B cell (primary cell): Measurements from ENCODE around the gene CKM. TPM values are rescaled to one million over a fixed set of nuclear protein-coding genes. Genes with fewer than 3 reads are reported as not detected.

Source experiments
- ATAC-seq: fragments of 200-7000 bp; cut with Tn5 transposase; one replicate; pipeline ENCODE4 v1.10.0; 2021; ENCODE audit warnings: low read depth, mild to moderate bottlenecking, moderate number of reproducible peaks, moderate library complexity
- CTCF ChIA-PET: fragments of 350-600 bp; sonication (Branson Sonifier 250); formaldehyde crosslinking; loops from one replicate; lab custom pipeline; 2021; ENCODE audit warnings: antibody characterized with exemption, inconsistent platforms; lab: Charles Lee
- POLR2A ChIA-PET: fragments of 350-600 bp; sonication (Branson Sonifier 250); formaldehyde crosslinking; loops from one replicate; lab custom pipeline; 2021; ENCODE audit warnings: antibody characterized with exemption; lab: Charles Lee
- DNase-seq: peaks from one replicate; pipeline ENCODE4 v3.0.0; 2013
- H2AFZ ChIP-seq: 2 replicates; pipeline ENCODE4 v1.6.1; 2012; ENCODE audit warnings: mild to moderate bottlenecking, low read depth, low read length; ENCODE audit not compliant: insufficient read depth, poor library complexity, severe bottlenecking
- H3K27ac ChIP-seq, 2 donors: 1 replicate in 1 of 2; 2 replicates in 1 of 2; pipeline ENCODE4 v1.5.1; 2012 to 2013; ENCODE audit warnings: low read length in 2 of 2, mild to moderate bottlenecking in 2 of 2, moderate library complexity in 1 of 2
- H3K27me3 ChIP-seq, 4 experiments: fragments of 200-600 bp in 1 of 4; sonication (generic) in 1 of 4; replicated peaks in 1 of 4; 1 replicate in 2 of 4; 2 replicates in 2 of 4; pipeline versions ENCODE4 v1.6.1 to v1.7.0; 2013 to 2016; ENCODE audit warnings: low read length in 3 of 4, mild to moderate bottlenecking in 2 of 4, mixed read lengths in 1 of 4, moderate library complexity in 1 of 4; ENCODE audit not compliant: insufficient read depth in 4 of 4, control insufficient read depth in 3 of 4; ENCODE audit errors: control extremely low read depth in 1 of 4
- H3K36me3 ChIP-seq, 2 experiments: replicated peaks in 1 of 2; 1 replicate in 1 of 2; 2 replicates in 1 of 2; pipeline versions ENCODE4 v1.6.1 to v1.7.1; 2013; ENCODE audit warnings: low read length in 1 of 2; ENCODE audit not compliant: insufficient read depth in 2 of 2, control insufficient read depth in 1 of 2; ENCODE audit errors: control extremely low read depth in 1 of 2, extremely low read depth in 1 of 2
- H3K4me1 ChIP-seq, 2 donors: fragments of 200-600 bp in 1 of 2; sonication (generic) in 1 of 2; 1 replicate in 1 of 2; 2 replicates in 1 of 2; pipeline versions ENCODE4 v1.5.1 to v1.6.1; 2013 to 2017; ENCODE audit warnings: low read length in 2 of 2; ENCODE audit not compliant: control insufficient read depth in 2 of 2, insufficient read depth in 2 of 2
- H3K4me2 ChIP-seq: replicated peaks from 2 replicates; pipeline ENCODE3; 2012; ENCODE audit warnings: mild to moderate bottlenecking, low read depth, low read length; ENCODE audit not compliant: poor library complexity, severe bottlenecking
- H3K4me3 ChIP-seq, 5 experiments: fragments of 200-600 bp in 1 of 5; sonication (generic) in 1 of 5; 1 replicate in 3 of 5; 2 replicates in 2 of 5; pipeline versions ENCODE4 v1.5.1 to v1.7.0; 2011 to 2016; ENCODE audit warnings: low read length in 4 of 5, mild to moderate bottlenecking in 4 of 5, low read depth in 2 of 5, control low read depth in 1 of 5, moderate library complexity in 1 of 5; ENCODE audit not compliant: insufficient read depth in 1 of 5; ENCODE audit errors: control extremely low read depth in 1 of 5, extremely low read depth in 1 of 5
- H3K79me2 ChIP-seq: fragments of 200-600 bp; sonication (generic); one replicate; pipeline ENCODE4 v1.6.0; 2016; ENCODE audit warnings: low read length; ENCODE audit not compliant: control insufficient read depth, insufficient read depth
- H3K9ac ChIP-seq: fragments of 200-600 bp; sonication (generic); 2 replicates; pipeline ENCODE4 v1.6.1; 2017; ENCODE audit warnings: mild to moderate bottlenecking, low read length, moderate library complexity
- H3K9me3 ChIP-seq, 3 donors: one replicate each; pipeline versions ENCODE4 v1.6.1 to v1.7.1; 2013; ENCODE audit warnings: low read length in 2 of 3; ENCODE audit not compliant: control insufficient read depth in 2 of 3, insufficient read depth in 1 of 3; ENCODE audit errors: control extremely low read depth in 1 of 3
- H4K20me1 ChIP-seq: 2 replicates; pipeline ENCODE4 v1.6.0; 2012; ENCODE audit warnings: mild to moderate bottlenecking, low read length; ENCODE audit not compliant: insufficient read depth, control insufficient read depth, poor library complexity, severe bottlenecking
- H3K27ac Mint-ChIP-seq: one replicate; pipeline ENCODE4 v1.8.0; 2021; ENCODE audit warnings: mixed read lengths
- H3K27me3 Mint-ChIP-seq: one replicate; pipeline ENCODE4 v1.8.0; 2021; ENCODE audit warnings: mixed read lengths
- H3K4me1 Mint-ChIP-seq: one replicate; pipeline ENCODE4 v1.8.0; 2021; ENCODE audit warnings: mixed read lengths
- H3K4me3 Mint-ChIP-seq: one replicate; pipeline ENCODE4 v1.8.0; 2021; ENCODE audit warnings: mixed read lengths
- H3K9me3 Mint-ChIP-seq: one replicate; pipeline ENCODE4 v1.8.0; 2022; ENCODE audit warnings: mixed read lengths; ENCODE audit not compliant: insufficient read depth
- CTCF ChIP-seq: fragments of 200-600 bp; IDR thresholded peaks from one replicate; pipeline ENCODE4 v1.8.0; 2022; ENCODE audit warnings: antibody characterized with exemption, mild to moderate bottlenecking
- EZH2 ChIP-seq: IDR thresholded peaks from 2 replicates; pipeline ENCODE4 v1.6.1; 2012; ENCODE audit warnings: borderline replicate concordance, low read depth, mild to moderate bottlenecking, moderate library complexity, low read length; ENCODE audit not compliant: insufficient read depth, poor library complexity, severe bottlenecking
- WGBS: methylation state at CpG from one replicate; pipeline ENCODE4 v1.1.5; 2013; ENCODE audit warnings: missing lambda C conversion rate; ENCODE audit not compliant: insufficient coverage; 5-methylcytosine and 5-hydroxymethylcytosine counted together
- intact Hi-C: fragments of 100-400 bp; cut with micrococcal nuclease; formaldehyde crosslinking; loops from one replicate; pipeline ENCODE4 v1.10.0; 2022
- polyA plus RNA-seq: library from polyadenylated mRNA; depleted of rRNA; stranded (reverse); fragments of >200 nt; gene quantifications from 2 replicates; pipeline ENCODE4 v1.2.3, GENCODE V29; 2012
- total RNA-seq, 2 donors: library from RNA; stranded (reverse); fragments of 120-200 nt in 1 of 2; gene quantifications; 1 replicate in 1 of 2; 2 replicates in 1 of 2; pipeline versions ENCODE4 v1.2.3 to v1.2.4, GENCODE V29; 2013 to 2022

The CKM gene
- total and polyA plus RNA-seq, 2 donors (not counting 1 experiment from before 2014, with no cell fraction given), result not detected

GRCh38 chr19:45352914-45353796 is 30.5 kb upstream of the CKM start:
- Mint-ChIP-seq H3K4me1 (no peaks in the 10 kb centered on the region), H3K9me3 (no peaks in the 10 kb centered on the region), H3K27me3 (no peaks in the 10 kb centered on the region), H3K27ac (no peak overlapping the region), H3K4me3 (no peak overlapping the region)
- ChIA-PET CTCF (no interaction called here), POLR2A (no interaction called here)
- H4K20me1 ChIP-seq, result no peaks in the 10 kb centered on the region
- no peak overlapping the region for H2AFZ ChIP-seq
- H3K4me2 ChIP-seq, result no peak overlapping the region
- no peaks in the 10 kb centered on the region for H3K27me3 ChIP-seq
- ATAC-seq (no peak), DNase-seq (no peak)
- no peaks in the 10 kb centered on the region for H3K9me3 ChIP-seq
- no peak overlapping the region for H3K27ac ChIP-seq
- no peak overlapping the region for H3K9ac ChIP-seq
- no peaks in the 10 kb centered on the region for H3K79me2 ChIP-seq
- H3K36me3 ChIP-seq, result peaks cover 1 to 5% of the 10 kb centered on the region in 2 experiments
- no peak overlapping the region for H3K4me3 ChIP-seq
- WGBS, result 97% methylated on average over 17 of the region's 20 CpGs
- no peak for TF ChIP-seq EZH2
- TF ChIP-seq CTCF, result no peak
- H3K4me1 ChIP-seq, result no peaks in the 10 kb centered on the region
- intact Hi-C loops, result no loop called here

DNA sequence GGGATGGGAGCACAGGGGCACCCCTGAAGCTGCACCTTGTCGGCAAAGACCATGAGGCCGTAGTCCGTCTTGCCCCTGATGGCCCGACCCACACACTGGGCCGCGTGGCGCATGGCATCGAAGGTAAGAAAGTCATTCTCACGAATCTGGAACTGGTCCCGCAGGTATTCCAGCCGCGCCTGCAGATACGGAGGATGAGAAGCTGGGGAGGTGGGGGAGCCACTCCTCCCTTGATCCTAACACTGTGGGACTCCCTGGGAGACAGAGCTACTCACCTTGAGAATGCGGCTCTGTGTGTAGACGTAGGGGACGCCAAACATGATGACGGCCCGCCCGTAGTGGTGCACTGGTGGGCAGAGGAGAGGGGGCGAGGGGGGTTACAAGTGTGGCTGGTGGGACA is 29.8 kb upstream of the CKM start:
- no peaks in the 10 kb centered on the region for H3K4me1 Mint-ChIP-seq
- ChIA-PET CTCF (no interaction called here), POLR2A (no interaction called here)
- Histone ChIP-seq H3K9ac (no peak overlapping the region), H3K27me3 (no peaks in the 10 kb centered on the region), H3K27ac (no peak overlapping the region), H2AFZ (no peak overlapping the region), H3K79me2 (no peaks in the 10 kb centered on the region), H3K4me3 (no peak overlapping the region), H3K9me3 (no peaks in the 10 kb centered on the region), H3K36me3 (peaks cover 1 to 5% of the 10 kb centered on the region in 2 experiments), H3K4me2 (no peak overlapping the region), H3K4me1 (no peaks in the 10 kb centered on the region), H4K20me1 (no peaks in the 10 kb centered on the region)
- 95% methylated on average over 18 of the region's 20 CpGs for WGBS
- DNase-seq, result no peak
- no peak for TF ChIP-seq CTCF
- no peak for TF ChIP-seq EZH2
- H3K27me3 Mint-ChIP-seq, result no peaks in the 10 kb centered on the region
- no peaks in the 10 kb centered on the region for H3K9me3 Mint-ChIP-seq
- no peak overlapping the region for H3K27ac Mint-ChIP-seq
- ATAC-seq, result no peak
- H3K4me3 Mint-ChIP-seq, result no peak overlapping the region
- intact Hi-C loops, result no loop called here
